Subcutaneous abdominal adipose tissue (tissue), 5 donors: ENCODE results near the gene ZNF337.

ENCODE experiments used
- H3K27ac ChIP-seq: one replicate; pipeline ENCODE4 v1.7.0; 2013; ENCODE audit warnings: low read depth, mild to moderate bottlenecking, inconsistent platforms, low read length, moderate library complexity
- H3K27me3 ChIP-seq, 5 donors: one replicate each; pipeline ENCODE4 v1.7.0; 2013; ENCODE audit warnings: low read length in 5 of 5, inconsistent platforms in 1 of 5; ENCODE audit not compliant: control insufficient read depth in 5 of 5, insufficient read depth in 4 of 5
- H3K36me3 ChIP-seq, 5 donors: one replicate each; pipeline ENCODE4 v1.7.0; 2013; ENCODE audit warnings: low read length in 5 of 5; ENCODE audit not compliant: control insufficient read depth in 5 of 5, insufficient read depth in 5 of 5
- H3K4me1 ChIP-seq, 5 donors: one replicate each; pipeline ENCODE4 v1.7.0; 2013; ENCODE audit warnings: low read length in 5 of 5, mild to moderate bottlenecking in 3 of 5, moderate library complexity in 1 of 5; ENCODE audit not compliant: control insufficient read depth in 5 of 5, insufficient read depth in 5 of 5
- H3K4me3 ChIP-seq, 5 donors: one replicate each; pipeline ENCODE4 v1.7.0; 2013; ENCODE audit warnings: low read length in 5 of 5, low read depth in 1 of 5
- H3K9ac ChIP-seq, 5 donors: one replicate each; pipeline ENCODE4 v1.7.0; 2013; ENCODE audit warnings: low read length in 5 of 5, mild to moderate bottlenecking in 4 of 5, moderate library complexity in 3 of 5
- H3K9me3 ChIP-seq, 5 donors: one replicate each; pipeline ENCODE4 v1.7.0; 2013; ENCODE audit warnings: low read length in 5 of 5; ENCODE audit not compliant: control insufficient read depth in 5 of 5
- donor health status: healthy.
- donor health status: healthy.
- donor health status: healthy.
- donor health status: healthy.
- donor health status: healthy.

The ZNF337 gene

GRCh38 chr20:25696371-25697131, at the start of gene ZNF337:
Gene ZNF337 (minus strand): TSS chr20:25696853. CDS start chr20:25686417, 10,436 bp downstream.
- Histone ChIP-seq H3K27me3 (no peaks in the 10 kb centered on the region), H3K9ac (peak within 1 kb of the TSS; percentile 56 to 98 (median 96)), H3K27ac (peak within 1 kb of the TSS; percentile 76), H3K9me3 (peaks cover 0 to 8% (median 4%) of the 10 kb centered on the region in 5 donors), H3K4me1 (peaks cover 2 to 16% (median 14%) of the 10 kb centered on the region in 5 donors), H3K4me3 (peak within 1 kb of the TSS; percentile 80 to 93 (median 89)), H3K36me3 (peaks cover 0 to 2% (median 0%) of the 10 kb centered on the region in 5 donors)

GRCh38 chr20:25745738-25746137, 49.1 kb upstream of the ZNF337 start:
- Histone ChIP-seq H3K4me1 (peaks cover 0 to 5% (median 4%) of the 10 kb centered on the region in 5 donors), H3K9ac (no peak overlapping the region), H3K27me3 (no peaks in the 10 kb centered on the region), H3K27ac (no peak overlapping the region), H3K4me3 (no peak overlapping the region), H3K36me3 (no peaks in the 10 kb centered on the region), H3K9me3 (no peaks in the 10 kb centered on the region)

DNA sequence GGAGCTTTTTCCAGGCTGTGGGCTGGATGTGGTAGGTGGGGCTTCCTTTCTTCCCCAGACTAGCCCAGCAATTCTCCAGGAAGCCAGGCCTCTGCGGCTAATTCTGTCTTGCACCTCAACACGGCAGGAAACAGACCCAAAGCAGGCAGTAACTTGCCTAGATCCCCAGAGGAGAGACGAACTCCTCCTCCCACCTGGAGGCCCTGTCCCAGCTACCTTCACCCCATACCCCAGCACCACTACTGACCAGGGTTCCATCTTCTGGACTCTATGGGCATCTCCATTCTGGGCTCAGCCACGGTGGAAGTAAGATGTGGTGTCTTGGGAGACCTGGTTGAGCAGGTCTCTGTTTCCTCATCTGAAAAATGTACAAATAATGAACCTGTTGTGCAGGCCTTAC, 48.4 kb upstream of the ZNF337 start:
- no peak overlapping the region for H3K27ac ChIP-seq
- no peaks in the 10 kb centered on the region for H3K9me3 ChIP-seq
- no peaks in the 10 kb centered on the region for H3K27me3 ChIP-seq
- no peak overlapping the region for H3K4me3 ChIP-seq
- no peak overlapping the region for H3K9ac ChIP-seq
- no peaks in the 10 kb centered on the region for H3K36me3 ChIP-seq
- H3K4me1 ChIP-seq: no peaks in the 10 kb centered on the region

DNA sequence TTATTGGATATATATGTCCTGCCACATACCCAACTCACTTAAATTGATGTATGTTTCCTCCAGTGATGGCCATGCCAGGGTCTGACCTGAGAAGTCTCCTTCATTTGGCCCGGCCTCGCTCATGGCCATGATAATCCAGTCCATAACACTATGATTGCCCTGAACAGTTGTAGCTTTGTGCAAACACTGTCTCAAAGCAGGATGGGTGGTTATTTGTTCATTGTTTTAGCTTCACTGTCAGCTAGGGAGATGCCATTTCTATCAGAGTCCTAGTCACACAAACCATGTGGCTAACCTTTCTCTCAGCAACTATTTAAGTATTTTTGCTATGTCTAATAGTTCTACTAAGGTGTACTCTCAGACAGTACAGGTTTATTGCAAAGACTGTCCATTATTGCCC, 47.6 kb upstream of the ZNF337 start:
- Histone ChIP-seq H3K27me3 (no peaks in the 10 kb centered on the region), H3K9ac (no peak overlapping the region), H3K4me3 (no peak overlapping the region), H3K9me3 (no peaks in the 10 kb centered on the region), H3K36me3 (no peaks in the 10 kb centered on the region), H3K4me1 (no peaks in the 10 kb centered on the region), H3K27ac (no peak overlapping the region)

- Histone ChIP-seq H3K9ac (no peak overlapping the region), H3K4me3 (no peak overlapping the region), H3K36me3 (no peaks in the 10 kb centered on the region), H3K4me1 (no peaks in the 10 kb centered on the region), H3K27ac (no peak overlapping the region), H3K27me3 (no peaks in the 10 kb centered on the region), H3K9me3 (no peaks in the 10 kb centered on the region)
Observed at GRCh38 chr20:25741088-25741487, 44.4 kb upstream of the ZNF337 start.

DNA sequence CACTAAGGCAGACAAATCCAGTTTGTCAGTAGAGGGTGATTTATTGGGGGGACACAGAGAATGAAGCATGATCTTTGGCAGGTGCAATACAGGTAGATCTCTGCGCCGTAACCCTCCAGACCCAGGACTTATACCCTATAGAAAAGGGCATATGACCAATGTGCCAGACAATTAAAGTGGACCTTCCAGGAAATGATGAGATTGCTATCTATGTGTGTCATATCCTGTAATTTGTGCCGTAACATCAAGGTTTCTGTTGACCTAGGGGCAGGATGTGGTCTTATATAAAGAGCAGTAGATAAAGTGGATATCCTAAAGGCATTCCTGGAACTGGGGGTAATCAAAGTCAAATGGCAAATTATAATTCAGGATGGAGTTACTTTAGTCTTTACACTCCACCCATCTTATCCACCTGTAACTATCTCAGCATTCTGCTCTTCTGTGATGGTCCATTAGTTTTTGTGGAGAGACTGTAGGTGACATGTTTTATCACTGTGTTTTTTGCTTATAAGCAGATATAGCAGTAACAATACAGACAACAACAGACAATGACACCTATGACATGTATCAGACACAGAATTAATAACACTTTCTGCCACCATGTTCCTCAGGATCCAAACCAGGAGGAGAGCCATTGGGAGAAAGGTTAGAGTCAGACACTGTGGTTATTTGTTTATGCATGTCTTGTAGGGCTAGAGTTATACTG, 43.1 kb upstream of the ZNF337 start:
- Histone ChIP-seq H3K4me1 (no peaks in the 10 kb centered on the region), H3K4me3 (no peak overlapping the region), H3K27me3 (no peaks in the 10 kb centered on the region), H3K27ac (no peak overlapping the region), H3K36me3 (peaks cover 0 to under 1% (median 0%) of the 10 kb centered on the region in 5 donors), H3K9ac (no peak overlapping the region), H3K9me3 (no peaks in the 10 kb centered on the region)

GRCh38 chr20:25738198-25738597, 41.5 kb upstream of the ZNF337 start:
- no peaks in the 10 kb centered on the region for H3K27me3 ChIP-seq
- H3K27ac ChIP-seq: no peak overlapping the region
- H3K4me3 ChIP-seq: no peak overlapping the region
- no peaks in the 10 kb centered on the region for H3K9me3 ChIP-seq
- no peaks in the 10 kb centered on the region for H3K4me1 ChIP-seq
- H3K36me3 ChIP-seq: peaks cover 0 to 3% (median 0%) of the 10 kb centered on the region in 5 donors
- no peak overlapping the region for H3K9ac ChIP-seq

DNA sequence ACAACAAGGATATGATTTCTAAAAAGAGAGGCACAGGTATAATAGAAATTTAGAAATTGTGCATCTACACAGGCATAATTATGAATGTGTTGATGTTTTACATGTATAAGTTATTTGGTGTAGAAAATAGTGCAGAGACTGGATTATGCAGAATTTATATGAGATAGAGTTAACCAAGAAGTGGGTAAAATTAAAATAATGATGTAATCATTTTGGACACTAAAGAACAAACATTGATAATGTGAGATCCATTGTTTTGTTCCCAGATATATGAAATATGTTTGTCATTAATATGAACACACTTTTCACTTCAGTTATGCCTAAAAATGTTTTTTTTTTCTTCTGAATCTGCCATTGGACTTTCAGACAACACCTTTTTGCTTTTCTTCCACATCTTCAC, 37.2 kb upstream of the ZNF337 start:
- no peaks in the 10 kb centered on the region for H3K9me3 ChIP-seq
- no peak overlapping the region for H3K9ac ChIP-seq
- no peak overlapping the region for H3K27ac ChIP-seq
- peaks cover 0 to 3% (median 0%) of the 10 kb centered on the region in 5 donors for H3K36me3 ChIP-seq
- H3K4me3 ChIP-seq: no peak overlapping the region
- H3K4me1 ChIP-seq: peaks cover 0 to 8% (median 0%) of the 10 kb centered on the region in 5 donors
- no peaks in the 10 kb centered on the region for H3K27me3 ChIP-seq

DNA sequence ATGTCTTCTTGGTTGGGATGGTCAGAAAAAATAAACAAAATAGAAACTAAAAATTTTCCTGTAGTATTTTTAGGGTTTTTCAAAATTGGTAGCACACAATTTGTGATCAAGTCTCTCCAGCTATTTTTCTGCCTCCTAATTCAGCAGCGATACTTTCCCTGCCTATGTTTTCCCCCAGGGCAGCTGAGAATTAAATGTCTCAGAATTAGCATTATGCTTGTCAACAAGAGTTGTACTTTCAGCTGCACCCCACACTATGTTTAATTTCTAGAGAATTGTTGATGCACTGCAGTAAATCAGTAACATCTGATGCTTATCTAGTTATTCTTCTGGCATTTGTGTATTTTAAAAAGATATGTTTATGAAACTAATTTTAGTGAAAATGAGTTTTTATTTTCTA, 34.2 kb upstream of the ZNF337 start:
- peaks cover 2 to 13% (median 10%) of the 10 kb centered on the region in 5 donors for H3K9me3 ChIP-seq
- H3K36me3 ChIP-seq: peaks cover 0 to 4% (median 0%) of the 10 kb centered on the region in 5 donors
- H3K4me3 ChIP-seq: no peak overlapping the region
- H3K9ac ChIP-seq: no peak overlapping the region
- no peaks in the 10 kb centered on the region for H3K27me3 ChIP-seq
- H3K4me1 ChIP-seq: peaks cover 0 to 8% (median 0%) of the 10 kb centered on the region in 5 donors
- no peak overlapping the region for H3K27ac ChIP-seq

DNA sequence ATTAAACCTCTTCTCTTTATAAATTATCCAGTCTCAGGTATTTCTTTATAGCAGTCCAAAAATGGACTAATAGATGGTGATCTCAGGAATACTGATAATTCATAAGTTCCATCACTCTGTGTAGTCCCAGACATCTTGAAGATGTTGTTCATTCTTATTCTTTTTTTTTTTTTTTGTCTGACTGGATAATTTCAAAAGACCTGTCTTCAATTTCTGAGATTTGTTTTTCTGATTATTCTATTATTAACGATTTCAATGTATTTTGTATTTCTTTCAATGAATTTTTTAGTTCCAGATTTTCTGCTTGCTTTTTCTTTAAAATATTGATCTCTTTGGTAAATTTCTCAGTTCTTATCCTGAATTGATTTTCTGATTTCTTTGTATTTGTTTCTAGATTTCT, 29.7 kb upstream of the ZNF337 start:
- Histone ChIP-seq H3K9me3 (peaks cover 5 to 22% (median 19%) of the 10 kb centered on the region in 5 donors), H3K4me3 (peak overlapping the region in 1 of 5 donors; percentile 29), H3K27me3 (no peaks in the 10 kb centered on the region), H3K36me3 (peaks cover 0 to 4% (median 0%) of the 10 kb centered on the region in 5 donors), H3K27ac (no peak overlapping the region), H3K9ac (no peak overlapping the region), H3K4me1 (peaks cover 0 to 8% (median 0%) of the 10 kb centered on the region in 5 donors)
